ENCODE results near the gene NEO1.

Gene NEO1

DNA sequence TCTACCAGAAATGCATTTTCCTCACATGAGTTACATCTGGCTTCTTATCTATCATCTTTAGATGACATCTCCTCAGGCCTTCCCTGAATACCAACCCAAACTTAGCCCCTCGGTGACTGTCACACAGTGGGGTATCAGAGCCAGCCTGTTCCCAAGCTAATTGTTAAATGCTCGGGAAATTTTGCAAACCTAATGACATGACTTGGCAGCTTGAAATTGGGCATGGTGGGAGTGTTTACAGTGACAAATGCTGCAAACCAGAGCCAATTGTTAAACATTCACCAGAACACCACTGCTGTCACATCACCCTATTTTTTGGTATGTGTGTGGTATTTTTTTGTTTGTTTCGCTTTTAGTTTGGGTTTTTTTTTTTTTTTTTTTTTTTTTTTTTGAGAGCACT, 185.6 kb downstream of the NEO1 start:
- Histone ChIP-seq H4K20me1 (ENCODE audit: insufficient read depth, low read length) (no peaks in the 10 kb centered on the region), H2AFZ (ENCODE audit: low read depth, low read length) (no peak overlapping the region), H3K4me2 (ENCODE audit: insufficient read depth, low read length) (no peak overlapping the region), H3K4me3 (ENCODE audit: low read depth in 1 of 2, low read length in 2 of 2) (no peak overlapping the region), H3K27ac (ENCODE audit: low read length) (no peak overlapping the region), H3K36me3 (ENCODE audit: insufficient read depth, low read length) (no peaks in the 10 kb centered on the region), H3K79me2 (ENCODE audit: insufficient read depth, low read length) (no peaks in the 10 kb centered on the region), H3K9ac (ENCODE audit: low read depth, low read length) (no peak overlapping the region), H3K27me3 (ENCODE audit: insufficient read depth, low read length, poor library complexity) (no peaks in the 10 kb centered on the region), H3K9me3 (ENCODE audit: insufficient read depth, low read length, severe bottlenecking) (no peaks in the 10 kb centered on the region), H3K4me1 (ENCODE audit: insufficient read depth, low read length) (no peaks in the 10 kb centered on the region)
- ATAC-seq (ENCODE audit: insufficient read depth, low read depth), result no peak
- TF ChIP-seq, protein P1, sequence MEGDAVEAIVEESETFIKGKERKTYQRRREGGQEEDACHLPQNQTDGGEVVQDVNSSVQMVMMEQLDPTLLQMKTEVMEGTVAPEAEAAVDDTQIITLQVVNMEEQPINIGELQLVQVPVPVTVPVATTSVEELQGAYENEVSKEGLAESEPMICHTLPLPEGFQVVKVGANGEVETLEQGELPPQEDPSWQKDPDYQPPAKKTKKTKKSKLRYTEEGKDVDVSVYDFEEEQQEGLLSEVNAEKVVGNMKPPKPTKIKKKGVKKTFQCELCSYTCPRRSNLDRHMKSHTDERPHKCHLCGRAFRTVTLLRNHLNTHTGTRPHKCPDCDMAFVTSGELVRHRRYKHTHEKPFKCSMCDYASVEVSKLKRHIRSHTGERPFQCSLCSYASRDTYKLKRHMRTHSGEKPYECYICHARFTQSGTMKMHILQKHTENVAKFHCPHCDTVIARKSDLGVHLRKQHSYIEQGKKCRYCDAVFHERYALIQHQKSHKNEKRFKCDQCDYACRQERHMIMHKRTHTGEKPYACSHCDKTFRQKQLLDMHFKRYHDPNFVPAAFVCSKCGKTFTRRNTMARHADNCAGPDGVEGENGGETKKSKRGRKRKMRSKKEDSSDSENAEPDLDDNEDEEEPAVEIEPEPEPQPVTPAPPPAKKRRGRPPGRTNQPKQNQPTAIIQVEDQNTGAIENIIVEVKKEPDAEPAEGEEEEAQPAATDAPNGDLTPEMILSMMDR (IDR thresholded peaks at IDR 0.05; ENCODE audit: borderline replicate concordance, extremely low read depth, low read length, poor library complexity, severe bottlenecking), result no peak
- TF ChIP-seq EZH2 (IDR thresholded peaks at IDR 0.05; ENCODE audit: borderline replicate concordance, low read depth, low read length, severe bottlenecking), result no peak
- no peak for DNase-seq

DNA sequence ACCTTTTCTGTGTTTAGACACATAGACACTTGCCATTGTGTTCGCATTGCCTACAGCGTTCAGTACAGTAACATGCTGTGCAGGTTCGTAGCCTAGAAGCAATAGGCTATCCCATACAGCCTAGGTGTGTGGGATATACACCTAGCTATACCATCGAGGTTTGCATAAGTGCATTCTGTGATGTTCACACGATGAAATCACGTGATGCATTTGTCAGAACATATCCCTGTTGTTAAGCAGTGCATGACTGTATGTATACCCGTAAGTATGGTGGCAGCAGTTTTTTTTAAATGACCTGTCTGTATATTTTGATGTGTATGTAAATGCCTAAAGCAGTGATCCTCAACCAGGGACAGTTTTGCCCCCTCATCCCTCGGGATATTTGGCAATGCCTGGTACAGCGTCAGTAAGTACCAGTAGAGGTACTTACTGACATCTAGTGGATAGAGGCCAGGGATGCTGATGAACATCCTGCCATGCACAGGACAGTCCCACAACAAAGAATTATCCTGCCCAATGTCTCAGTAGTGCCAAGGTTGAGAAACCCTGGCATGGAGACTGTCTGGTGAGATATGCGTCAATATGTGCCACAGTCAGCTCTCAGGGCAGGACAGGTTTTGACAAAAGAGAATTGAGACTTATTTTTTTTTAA, 187.4 kb downstream of the NEO1 start:
- H3K4me1 ChIP-seq (ENCODE audit: insufficient read depth, low read length), result no peaks in the 10 kb centered on the region
- no peak for TF ChIP-seq EZH2 (IDR thresholded peaks at IDR 0.05; ENCODE audit: borderline replicate concordance, low read depth, low read length, severe bottlenecking)
- TF ChIP-seq, protein P1 (IDR thresholded peaks at IDR 0.05; ENCODE audit: borderline replicate concordance, extremely low read depth, low read length, poor library complexity, severe bottlenecking), result peak; percentile 28
- no peaks in the 10 kb centered on the region for H4K20me1 ChIP-seq (ENCODE audit: insufficient read depth, low read length)
- H3K36me3 ChIP-seq (ENCODE audit: insufficient read depth, low read length), result no peaks in the 10 kb centered on the region
- no peaks in the 10 kb centered on the region for H3K9me3 ChIP-seq (ENCODE audit: insufficient read depth, low read length, severe bottlenecking)
- no peak overlapping the region for H2AFZ ChIP-seq (ENCODE audit: low read depth, low read length)
- no peak overlapping the region for H3K4me3 ChIP-seq (ENCODE audit: low read depth in 1 of 2, low read length in 2 of 2)
- no peak for ATAC-seq (ENCODE audit: insufficient read depth, low read depth)
- no peak for DNase-seq
- no peaks in the 10 kb centered on the region for H3K79me2 ChIP-seq (ENCODE audit: insufficient read depth, low read length)
- no peak overlapping the region for H3K27ac ChIP-seq (ENCODE audit: low read length)
- H3K27me3 ChIP-seq (ENCODE audit: insufficient read depth, low read length, poor library complexity), result no peaks in the 10 kb centered on the region
- H3K4me2 ChIP-seq (ENCODE audit: insufficient read depth, low read length), result no peak overlapping the region
- no peak overlapping the region for H3K9ac ChIP-seq (ENCODE audit: low read depth, low read length)

DNA sequence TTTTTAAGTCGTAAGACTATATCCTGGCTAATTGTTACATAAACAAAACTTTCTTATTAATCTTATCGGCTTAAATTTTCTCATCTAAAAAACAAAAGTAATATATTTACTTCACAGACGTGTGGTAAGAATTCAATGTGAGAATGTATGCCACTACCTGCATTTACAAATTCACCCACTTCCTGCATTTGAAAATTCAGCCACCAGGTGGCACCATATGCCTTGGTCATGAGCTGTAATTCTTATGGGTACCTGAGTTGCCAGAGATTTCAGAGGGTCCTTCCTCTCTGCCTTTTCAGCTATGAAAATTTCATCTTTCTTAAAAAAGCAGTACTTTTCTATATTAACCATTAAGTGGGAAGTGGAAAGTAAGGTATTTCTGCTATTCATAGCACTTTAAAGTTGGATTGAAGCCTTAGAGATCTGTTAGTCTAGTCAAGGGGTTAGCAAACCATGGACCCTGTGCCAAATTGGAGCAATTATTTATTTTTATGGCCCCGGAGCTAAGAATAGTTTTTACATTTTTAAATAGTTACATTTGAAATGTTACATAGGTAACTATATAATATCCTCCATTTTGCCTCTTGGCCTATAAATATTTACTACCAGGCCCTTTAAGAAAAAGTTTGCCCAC, 188.7 kb downstream of the NEO1 start:
- DNase-seq, result peak; percentile 71
- no peak overlapping the region for H3K9ac ChIP-seq (ENCODE audit: low read depth, low read length)
- H3K27me3 ChIP-seq (ENCODE audit: insufficient read depth, low read length, poor library complexity), result no peaks in the 10 kb centered on the region
- H4K20me1 ChIP-seq (ENCODE audit: insufficient read depth, low read length), result no peaks in the 10 kb centered on the region
- H2AFZ ChIP-seq (ENCODE audit: low read depth, low read length), result no peak overlapping the region
- H3K4me1 ChIP-seq (ENCODE audit: insufficient read depth, low read length), result no peaks in the 10 kb centered on the region
- no peaks in the 10 kb centered on the region for H3K36me3 ChIP-seq (ENCODE audit: insufficient read depth, low read length)
- TF ChIP-seq, protein P1 (IDR thresholded peaks at IDR 0.05; ENCODE audit: borderline replicate concordance, extremely low read depth, low read length, poor library complexity, severe bottlenecking), result peak; percentile 86
- TF ChIP-seq EZH2 (IDR thresholded peaks at IDR 0.05; ENCODE audit: borderline replicate concordance, low read depth, low read length, severe bottlenecking), result no peak
- peak; percentile 62; the same call in 2 of the 3 replicates for ATAC-seq (ENCODE audit: insufficient read depth, low read depth)
- no peaks in the 10 kb centered on the region for H3K9me3 ChIP-seq (ENCODE audit: insufficient read depth, low read length, severe bottlenecking)
- H3K4me2 ChIP-seq (ENCODE audit: insufficient read depth, low read length), result no peak overlapping the region
- no peak overlapping the region for H3K4me3 ChIP-seq (ENCODE audit: low read depth in 1 of 2, low read length in 2 of 2)
- no peaks in the 10 kb centered on the region for H3K79me2 ChIP-seq (ENCODE audit: insufficient read depth, low read length)
- H3K27ac ChIP-seq (ENCODE audit: low read length), result no peak overlapping the region
